ENCODE data around the gene TSHZ1. TPM values are rescaled to one million over a fixed set of nuclear protein-coding genes. Genes with fewer than 3 reads are reported as not detected.

The TSHZ1 gene
- total and polyA plus RNA-seq, 12 donors = 6.8 to 25.0 (median 16.0) TPM

DNA sequence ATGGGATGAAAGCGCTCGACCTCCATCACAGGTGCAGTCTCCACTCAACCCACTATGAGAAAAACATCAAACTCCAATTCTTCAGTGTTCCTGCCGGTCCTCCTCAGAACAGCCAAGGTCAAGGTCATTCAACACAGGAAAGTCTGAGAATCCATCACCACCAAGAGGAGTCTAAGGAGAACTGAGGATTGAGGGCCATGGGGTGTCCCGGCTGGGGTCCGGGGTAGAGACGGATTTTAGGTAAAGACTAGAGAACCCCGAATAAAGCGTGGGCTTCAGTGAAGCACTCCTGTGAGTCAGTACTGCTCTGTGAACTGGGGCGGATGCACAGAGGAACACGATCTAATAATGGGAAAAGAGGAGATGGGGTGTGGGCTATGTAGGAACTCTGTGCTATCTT, 43.5 kb upstream of the TSHZ1 start:
- 79 to 82% (median 81%) methylated on average over 10 of the region's 10 CpGs for WGBS, 4 donors
- TF ChIP-seq, protein P1, sequence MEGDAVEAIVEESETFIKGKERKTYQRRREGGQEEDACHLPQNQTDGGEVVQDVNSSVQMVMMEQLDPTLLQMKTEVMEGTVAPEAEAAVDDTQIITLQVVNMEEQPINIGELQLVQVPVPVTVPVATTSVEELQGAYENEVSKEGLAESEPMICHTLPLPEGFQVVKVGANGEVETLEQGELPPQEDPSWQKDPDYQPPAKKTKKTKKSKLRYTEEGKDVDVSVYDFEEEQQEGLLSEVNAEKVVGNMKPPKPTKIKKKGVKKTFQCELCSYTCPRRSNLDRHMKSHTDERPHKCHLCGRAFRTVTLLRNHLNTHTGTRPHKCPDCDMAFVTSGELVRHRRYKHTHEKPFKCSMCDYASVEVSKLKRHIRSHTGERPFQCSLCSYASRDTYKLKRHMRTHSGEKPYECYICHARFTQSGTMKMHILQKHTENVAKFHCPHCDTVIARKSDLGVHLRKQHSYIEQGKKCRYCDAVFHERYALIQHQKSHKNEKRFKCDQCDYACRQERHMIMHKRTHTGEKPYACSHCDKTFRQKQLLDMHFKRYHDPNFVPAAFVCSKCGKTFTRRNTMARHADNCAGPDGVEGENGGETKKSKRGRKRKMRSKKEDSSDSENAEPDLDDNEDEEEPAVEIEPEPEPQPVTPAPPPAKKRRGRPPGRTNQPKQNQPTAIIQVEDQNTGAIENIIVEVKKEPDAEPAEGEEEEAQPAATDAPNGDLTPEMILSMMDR (IDR thresholded peaks at IDR 0.05) = no peak
- TF ChIP-seq POLR2A (IDR thresholded peaks at IDR 0.05) = no peak
- H3K9me3 ChIP-seq (replicated peaks in 1 of 3) = no peaks in the 10 kb centered on the region
- no peak overlapping the region for H3K4me3 ChIP-seq
- intact Hi-C loops (cut with DNase I) = no loop called here
- no peak for DNase-seq
- H3K27ac ChIP-seq = no peak overlapping the region
- H3K27me3 ChIP-seq = no peaks in the 10 kb centered on the region
- H3K36me3 ChIP-seq (replicated peaks in 1 of 2) = no peaks in the 10 kb centered on the region
- no peaks in the 10 kb centered on the region for H3K4me1 ChIP-seq (replicated peaks in 1 of 2)

GRCh38 chr18:75167759-75168618, 42.6 kb upstream of the TSHZ1 start:
- Histone ChIP-seq H3K27ac (no peak overlapping the region), H3K4me1 (replicated peaks in 1 of 2) (no peaks in the 10 kb centered on the region), H3K27me3 (no peaks in the 10 kb centered on the region), H3K4me3 (no peak overlapping the region), H3K9me3 (replicated peaks in 1 of 3) (no peaks in the 10 kb centered on the region), H3K36me3 (replicated peaks in 1 of 2) (no peaks in the 10 kb centered on the region)
- DNase-seq = peak in 2 of 7 donors; percentile 21 to 50
- intact Hi-C loops (cut with DNase I) = no loop called here
- TF ChIP-seq, protein P1 (IDR thresholded peaks at IDR 0.05) = no peak
- no peak for TF ChIP-seq POLR2A (IDR thresholded peaks at IDR 0.05)
- 66 to 79% (median 74%) methylated on average over 24 to 33 of the region's 33 CpGs for WGBS, 4 donors

- no peaks in the 10 kb centered on the region for H3K4me1 ChIP-seq (replicated peaks in 1 of 2)
- no peaks in the 10 kb centered on the region for H3K27me3 ChIP-seq
- TF ChIP-seq POLR2A (IDR thresholded peaks at IDR 0.05) = no peak
- TF ChIP-seq, protein P1 (IDR thresholded peaks at IDR 0.05) = no peak
- no peaks in the 10 kb centered on the region for H3K9me3 ChIP-seq (replicated peaks in 1 of 3)
- no peak for DNase-seq
- intact Hi-C loops (cut with DNase I) = no loop called here
- H3K4me3 ChIP-seq = no peak overlapping the region
- H3K36me3 ChIP-seq (replicated peaks in 1 of 2) = no peaks in the 10 kb centered on the region
- WGBS, 4 donors = 45 to 57% (median 49%) methylated on average over 7 of the region's 7 CpGs
- H3K27ac ChIP-seq = no peak overlapping the region
These were observed 42.0 kb upstream of the TSHZ1 start for GRCh38 chr18:75168619-75169018.

GRCh38 chr18:75169411-75169810, 41.2 kb upstream of the TSHZ1 start:
- Histone ChIP-seq H3K9me3 (replicated peaks in 1 of 3) (no peaks in the 10 kb centered on the region), H3K27ac (no peak overlapping the region), H3K4me3 (no peak overlapping the region), H3K36me3 (replicated peaks in 1 of 2) (no peaks in the 10 kb centered on the region), H3K4me1 (replicated peaks in 1 of 2) (no peaks in the 10 kb centered on the region), H3K27me3 (no peaks in the 10 kb centered on the region)
- peak in 1 of 7 donors; percentile 45 for DNase-seq
- 66 to 77% (median 75%) methylated on average over 9 of the region's 9 CpGs for WGBS, 4 donors
- intact Hi-C loops (cut with DNase I) = no loop called here
- TF ChIP-seq POLR2A (IDR thresholded peaks at IDR 0.05) = no peak
- TF ChIP-seq, protein P1 (IDR thresholded peaks at IDR 0.05) = no peak
